HUES6 (cell line): ENCODE results near the gene GLIS1.

Source experiments
- H3K27ac ChIP-seq: 2 replicates; pipeline ENCODE4 v1.7.0; 2013; ENCODE audit warnings: low read depth, mild to moderate bottlenecking, low read length, inconsistent platforms
- H3K27me3 ChIP-seq: 2 replicates; pipeline ENCODE4 v1.6.1; 2013; ENCODE audit warnings: low read length; ENCODE audit not compliant: control insufficient read depth, insufficient read depth
- H3K36me3 ChIP-seq: 2 replicates; pipeline ENCODE4 v1.6.1; 2013; ENCODE audit warnings: low read length; ENCODE audit not compliant: control insufficient read depth, insufficient read depth
- H3K4me1 ChIP-seq: 2 replicates; pipeline ENCODE4 v1.6.1; 2013; ENCODE audit warnings: low read length; ENCODE audit not compliant: control insufficient read depth, insufficient read depth
- H3K4me3 ChIP-seq: 2 replicates; pipeline ENCODE4 v1.5.1; 2013; ENCODE audit warnings: low read depth, low read length
- H3K9ac ChIP-seq: one replicate; pipeline ENCODE4 v1.6.1; 2013; ENCODE audit warnings: mild to moderate bottlenecking, low read length
- H3K9me3 ChIP-seq: 2 replicates; pipeline ENCODE4 v1.6.1; 2013; ENCODE audit warnings: low read depth, low read length; ENCODE audit not compliant: control insufficient read depth, insufficient read depth

Gene GLIS1

GRCh38 chr1:53659436-53659835 lies 79.5 kb downstream of the GLIS1 start:
- Histone ChIP-seq H3K36me3 (no peaks in the 10 kb centered on the region), H3K27ac (no peak overlapping the region), H3K9me3 (no peaks in the 10 kb centered on the region), H3K4me1 (no peaks in the 10 kb centered on the region), H3K27me3 (no peaks in the 10 kb centered on the region), H3K4me3 (no peak overlapping the region), H3K9ac (no peak overlapping the region)

DNA sequence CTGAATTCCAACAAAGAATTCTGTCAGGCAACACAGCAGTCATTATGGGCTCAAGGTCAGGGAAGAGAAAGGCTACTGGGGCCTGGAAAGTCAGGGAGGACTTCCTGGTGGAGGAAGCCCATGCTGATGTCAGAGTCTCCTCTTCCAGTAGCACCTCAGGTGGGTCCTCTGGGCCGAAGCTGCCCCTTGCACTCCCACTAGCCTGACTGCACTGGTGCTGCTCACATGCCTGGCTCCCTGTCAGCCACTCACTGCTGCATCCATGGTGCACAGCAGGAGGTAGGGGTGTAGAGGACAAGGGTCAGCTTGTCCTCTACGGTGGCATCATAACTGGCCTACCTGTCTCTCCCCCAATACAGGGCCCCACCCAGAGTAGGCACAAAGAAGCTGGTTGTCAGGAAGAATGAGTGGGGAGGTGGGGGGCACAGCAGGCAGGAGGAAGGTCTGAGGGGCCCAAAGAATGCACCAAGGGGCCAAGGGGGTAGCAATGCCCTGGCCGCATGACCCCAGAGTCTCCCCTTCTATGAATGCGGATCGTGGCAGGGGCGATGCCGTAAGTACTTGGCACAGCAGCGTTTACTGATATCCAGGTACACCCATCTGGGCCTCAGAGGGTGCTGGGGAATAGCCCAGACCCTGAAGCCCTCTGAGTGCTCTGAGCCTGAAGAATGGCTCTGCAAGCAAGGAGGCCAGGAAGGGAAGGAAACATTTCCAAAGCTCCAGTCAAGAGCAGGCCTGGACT lies 80.3 kb downstream of the GLIS1 start:
- Histone ChIP-seq H3K27ac (no peak overlapping the region), H3K9ac (no peak overlapping the region), H3K4me1 (no peaks in the 10 kb centered on the region; the same call in 1 of the 2 replicates), H3K36me3 (no peaks in the 10 kb centered on the region), H3K9me3 (no peaks in the 10 kb centered on the region), H3K27me3 (0 out of 2 replicates have a peak, but pooled peaks cover 3% of the 10 kb centered on the region), H3K4me3 (no peak overlapping the region)

DNA sequence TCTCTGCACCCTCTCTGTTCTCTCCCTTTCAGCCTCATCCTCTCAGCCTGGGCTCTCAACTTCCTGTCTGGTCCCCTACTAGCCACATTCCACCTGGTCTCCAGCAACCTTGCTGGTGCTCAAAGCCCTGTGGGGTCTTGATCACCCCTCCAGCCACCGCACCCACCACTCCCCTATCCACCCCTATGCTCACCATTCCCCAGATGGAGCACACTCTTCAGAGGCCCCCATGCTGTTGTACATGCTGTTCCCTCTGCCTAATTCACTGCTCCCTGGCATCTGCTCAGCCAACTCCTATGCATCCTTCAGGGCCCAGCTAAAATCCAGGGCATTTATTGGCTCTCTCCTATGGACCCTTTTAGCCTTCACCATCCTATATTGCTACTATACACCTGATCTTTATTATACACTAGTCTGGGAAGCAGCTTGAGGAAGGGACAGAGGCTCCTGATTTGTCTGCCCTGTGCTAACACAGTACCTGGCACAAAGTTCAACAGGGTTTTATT lies 81.0 kb downstream of the GLIS1 start:
- Histone ChIP-seq H3K27me3 (0 out of 2 replicates have a peak, but pooled peaks cover 3% of the 10 kb centered on the region), H3K36me3 (no peaks in the 10 kb centered on the region), H3K9ac (no peak overlapping the region), H3K27ac (no peak overlapping the region), H3K9me3 (no peaks in the 10 kb centered on the region), H3K4me3 (no peak overlapping the region), H3K4me1 (no peaks in the 10 kb centered on the region; the same call in 1 of the 2 replicates)

DNA sequence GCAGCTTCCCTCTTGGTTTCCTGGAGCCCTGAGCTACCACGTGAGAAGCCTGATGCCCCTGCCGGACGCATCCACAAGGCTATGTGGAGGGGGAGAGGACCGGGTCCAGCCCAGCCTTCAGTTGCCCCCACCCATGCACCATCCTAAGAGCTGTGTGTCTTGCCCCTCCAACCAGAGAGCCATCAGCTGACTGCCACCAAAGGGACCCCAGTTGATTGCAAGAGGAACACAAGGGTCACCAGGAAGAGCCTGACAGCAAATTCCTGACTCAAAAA lies 81.5 kb downstream of the GLIS1 start:
- no peaks in the 10 kb centered on the region for H3K9me3 ChIP-seq
- H3K27ac ChIP-seq: no peak overlapping the region
- H3K9ac ChIP-seq: no peak overlapping the region
- no peaks in the 10 kb centered on the region for H3K36me3 ChIP-seq
- H3K27me3 ChIP-seq: 0 out of 2 replicates have a peak, but pooled peaks cover 3% of the 10 kb centered on the region
- no peaks in the 10 kb centered on the region; the same call in 1 of the 2 replicates for H3K4me1 ChIP-seq
- H3K4me3 ChIP-seq: no peak overlapping the region

DNA sequence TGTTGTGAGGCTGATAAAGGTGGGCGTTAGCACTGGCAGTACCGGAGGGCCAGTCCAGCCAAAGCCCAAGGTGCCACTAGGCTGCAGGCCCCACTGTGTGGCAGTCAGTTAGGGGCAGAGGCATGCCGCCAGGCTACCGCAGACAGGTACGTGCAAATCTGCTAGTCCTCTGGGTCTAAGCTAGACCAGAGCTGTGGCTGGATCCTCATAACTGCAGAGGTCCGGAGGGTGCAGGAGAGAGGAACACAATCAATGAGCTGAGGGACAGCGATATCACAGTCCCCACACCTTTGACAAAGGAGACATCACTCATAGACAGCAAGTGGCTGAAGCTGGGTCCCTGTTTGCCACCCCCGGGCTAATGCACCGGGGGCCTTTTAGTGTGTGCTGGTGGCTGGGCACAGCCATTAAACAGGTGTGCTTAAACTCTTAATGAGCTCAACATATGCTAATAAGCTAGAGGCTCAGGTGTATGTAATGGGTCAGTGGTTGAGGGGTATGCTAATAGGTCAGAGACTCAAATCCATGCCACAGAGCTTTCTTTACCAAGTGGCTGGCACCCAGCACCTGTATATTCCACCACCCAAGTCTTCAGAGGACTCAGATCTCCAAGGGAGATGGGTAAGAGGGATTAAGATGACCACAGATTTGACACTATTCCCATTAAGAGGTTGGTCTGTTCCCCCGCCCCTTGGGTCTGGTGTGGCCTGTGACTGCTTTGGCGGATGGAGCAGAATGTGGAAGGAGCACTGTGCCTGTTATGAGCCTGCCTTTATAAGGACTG lies 82.0 kb downstream of the GLIS1 start:
- H3K9me3 ChIP-seq: no peaks in the 10 kb centered on the region
- no peak overlapping the region for H3K27ac ChIP-seq
- no peak overlapping the region for H3K4me3 ChIP-seq
- H3K36me3 ChIP-seq: no peaks in the 10 kb centered on the region
- H3K9ac ChIP-seq: no peak overlapping the region
- H3K4me1 ChIP-seq: no peaks in the 10 kb centered on the region; the same call in 1 of the 2 replicates
- 0 out of 2 replicates have a peak, but pooled peaks cover 3% of the 10 kb centered on the region for H3K27me3 ChIP-seq

- no peak overlapping the region for H3K9ac ChIP-seq
- H3K27ac ChIP-seq: no peak overlapping the region
- no peaks in the 10 kb centered on the region for H3K9me3 ChIP-seq
- H3K36me3 ChIP-seq: no peaks in the 10 kb centered on the region
- H3K27me3 ChIP-seq: 0 out of 2 replicates have a peak, but pooled peaks cover 3% of the 10 kb centered on the region
- no peak overlapping the region for H3K4me3 ChIP-seq
- no peaks in the 10 kb centered on the region; the same call in 1 of the 2 replicates for H3K4me1 ChIP-seq
Measured at GRCh38 chr1:53655931-53656746, 82.8 kb downstream of the GLIS1 start.

DNA sequence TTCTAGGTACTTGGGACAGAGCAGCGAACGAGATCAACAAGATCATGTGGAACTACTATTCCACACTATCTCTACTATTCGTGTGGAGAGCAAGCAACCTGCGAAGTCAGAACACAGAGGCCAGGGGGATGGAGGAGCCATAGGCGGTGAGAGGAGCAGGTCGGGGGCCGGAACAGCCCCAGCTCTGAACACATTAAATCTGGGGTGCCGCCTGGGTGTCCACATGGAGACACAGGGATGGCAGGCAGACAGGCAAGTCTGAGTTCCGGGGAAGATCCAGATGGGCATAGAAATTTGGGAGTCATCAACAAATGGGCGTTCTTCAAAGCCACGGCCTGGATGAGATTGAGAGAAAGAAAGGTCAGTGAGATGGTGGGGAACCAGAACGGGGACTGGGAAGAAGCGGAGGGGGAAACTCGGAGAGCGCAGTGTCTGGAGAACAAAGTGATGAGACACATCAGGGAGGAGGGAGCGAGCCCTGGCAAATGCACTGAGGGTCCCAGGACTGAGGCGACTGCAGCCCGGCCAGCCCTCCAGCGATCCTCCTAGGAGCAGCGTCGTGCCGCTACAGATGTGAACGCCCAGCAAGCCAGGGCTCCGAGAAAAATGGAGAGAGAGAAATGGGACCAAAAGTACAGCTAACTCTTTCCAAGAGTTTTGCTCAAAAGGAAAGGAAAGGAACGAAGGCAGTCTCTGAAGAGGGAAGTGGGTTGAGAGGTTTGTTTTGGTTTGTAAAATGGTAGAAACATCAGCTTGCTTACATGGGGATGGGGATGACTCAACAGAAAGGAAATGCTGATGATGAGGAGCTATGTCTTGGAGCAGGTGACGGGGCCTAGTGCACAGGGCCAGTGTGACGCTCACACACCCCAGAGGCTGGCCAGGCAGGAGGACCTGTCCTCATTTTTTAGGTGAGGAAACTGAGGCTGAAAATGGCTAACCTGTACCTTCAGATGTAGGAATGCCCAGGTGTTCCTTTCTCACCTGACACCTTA lies 84.5 kb downstream of the GLIS1 start:
- Histone ChIP-seq H3K27ac (no peak overlapping the region), H3K4me1 (no peaks in the 10 kb centered on the region; the same call in 1 of the 2 replicates), H3K36me3 (no peaks in the 10 kb centered on the region), H3K27me3 (0 out of 2 replicates have a peak, but pooled peaks cover 3% of the 10 kb centered on the region), H3K4me3 (no peak overlapping the region), H3K9me3 (no peaks in the 10 kb centered on the region), H3K9ac (no peak overlapping the region)

GRCh38 chr1:53653631-53654030 lies 85.3 kb downstream of the GLIS1 start:
- H3K9ac ChIP-seq: no peak overlapping the region
- H3K27ac ChIP-seq: no peak overlapping the region
- no peaks in the 10 kb centered on the region for H3K9me3 ChIP-seq
- 0 out of 2 replicates have a peak, but pooled peaks cover 3% of the 10 kb centered on the region for H3K27me3 ChIP-seq
- H3K36me3 ChIP-seq: no peaks in the 10 kb centered on the region
- H3K4me1 ChIP-seq: no peaks in the 10 kb centered on the region; the same call in 1 of the 2 replicates
- no peak overlapping the region for H3K4me3 ChIP-seq

- H3K27me3 ChIP-seq: 0 out of 2 replicates have a peak, but pooled peaks cover 3% of the 10 kb centered on the region
- H3K4me1 ChIP-seq: no peaks in the 10 kb centered on the region; the same call in 1 of the 2 replicates
- H3K9me3 ChIP-seq: no peaks in the 10 kb centered on the region
- no peak overlapping the region for H3K27ac ChIP-seq
- H3K4me3 ChIP-seq: no peak overlapping the region
- H3K36me3 ChIP-seq: no peaks in the 10 kb centered on the region
- H3K9ac ChIP-seq: no peak overlapping the region
Measured at GRCh38 chr1:53653200-53653575, 85.8 kb downstream of the GLIS1 start.
